Gastrocnemius medialis (tissue), 4 donors: ENCODE data around the gene IGFALS.

Experiments used
- POLR2A ChIP-seq, 2 donors: fragments of 450-650 bp; IDR thresholded peaks; one replicate each; pipeline ENCODE4 v1.6.1; 2017; ENCODE audit warnings: antibody characterized with exemption in 2 of 2, mild to moderate bottlenecking in 2 of 2, moderate library complexity in 2 of 2
- TF ChIP-seq, protein P1 (sequence below), 5 experiments: fragments of 450-650 bp in 3 of 5; fragments of 200-600 bp in 2 of 5; sonication (generic) in 2 of 5; IDR thresholded peaks in 4 of 5; conservative IDR thresholded peaks in 1 of 5; 1 replicate in 4 of 5; 2 replicates in 1 of 5; pipeline ENCODE4 v1.5.1; 2016 to 2019; ENCODE audit warnings: antibody characterized with exemption in 5 of 5, mild to moderate bottlenecking in 3 of 5, moderate library complexity in 3 of 5

DNA sequence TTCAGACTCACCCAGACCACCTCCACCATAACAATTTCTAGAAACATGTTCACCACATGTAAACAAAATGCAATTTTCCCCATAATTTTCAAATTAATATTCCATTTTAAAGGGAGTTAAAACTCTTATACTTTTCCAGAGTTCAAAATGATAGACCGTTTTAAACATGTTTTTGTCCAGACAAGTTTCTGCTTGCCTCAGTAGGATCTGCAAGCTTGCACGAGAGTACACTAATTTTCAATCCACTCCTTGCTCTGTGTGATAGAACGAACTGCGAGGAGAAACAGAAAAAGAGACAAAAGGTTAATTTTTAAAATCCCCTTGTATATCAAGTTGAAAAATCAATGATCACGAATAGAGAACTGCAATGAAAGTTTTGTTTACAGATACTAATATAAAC, 40.6 kb upstream of the IGFALS start:
- TF ChIP-seq, protein P1, sequence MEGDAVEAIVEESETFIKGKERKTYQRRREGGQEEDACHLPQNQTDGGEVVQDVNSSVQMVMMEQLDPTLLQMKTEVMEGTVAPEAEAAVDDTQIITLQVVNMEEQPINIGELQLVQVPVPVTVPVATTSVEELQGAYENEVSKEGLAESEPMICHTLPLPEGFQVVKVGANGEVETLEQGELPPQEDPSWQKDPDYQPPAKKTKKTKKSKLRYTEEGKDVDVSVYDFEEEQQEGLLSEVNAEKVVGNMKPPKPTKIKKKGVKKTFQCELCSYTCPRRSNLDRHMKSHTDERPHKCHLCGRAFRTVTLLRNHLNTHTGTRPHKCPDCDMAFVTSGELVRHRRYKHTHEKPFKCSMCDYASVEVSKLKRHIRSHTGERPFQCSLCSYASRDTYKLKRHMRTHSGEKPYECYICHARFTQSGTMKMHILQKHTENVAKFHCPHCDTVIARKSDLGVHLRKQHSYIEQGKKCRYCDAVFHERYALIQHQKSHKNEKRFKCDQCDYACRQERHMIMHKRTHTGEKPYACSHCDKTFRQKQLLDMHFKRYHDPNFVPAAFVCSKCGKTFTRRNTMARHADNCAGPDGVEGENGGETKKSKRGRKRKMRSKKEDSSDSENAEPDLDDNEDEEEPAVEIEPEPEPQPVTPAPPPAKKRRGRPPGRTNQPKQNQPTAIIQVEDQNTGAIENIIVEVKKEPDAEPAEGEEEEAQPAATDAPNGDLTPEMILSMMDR (IDR thresholded peaks at IDR 0.05 in 4 of 5, conservative IDR thresholded peaks at IDR 0.05 in 1 of 5): no peak
- TF ChIP-seq POLR2A (IDR thresholded peaks at IDR 0.05): no peak
